GM12878 (cell line): Measurements from ENCODE around the gene SPAG9.

Source experiments
- BCL11A ChIP-seq: IDR thresholded peaks from 2 replicates; pipeline ENCODE4 v1.6.1; 2011; ENCODE audit warnings: low read depth, low read length
- JUND ChIP-seq: IDR thresholded peaks from 2 replicates; pipeline ENCODE4 v1.6.1; 2012; ENCODE audit warnings: low read depth, mild to moderate bottlenecking, low read length, improper control_type of control experiment, moderate library complexity
- KDM1A ChIP-seq: fragments of 200-600 bp; sonication (generic); IDR thresholded peaks from 2 replicates; pipeline ENCODE4 v1.6.1; 2016; ENCODE audit warnings: borderline replicate concordance
- MTA3 ChIP-seq: IDR thresholded peaks from 2 replicates; pipeline ENCODE4 v1.6.1; 2012; ENCODE audit warnings: low read length, inconsistent platforms, borderline replicate concordance
- SIN3A ChIP-seq: IDR thresholded peaks from 2 replicates; pipeline ENCODE4 v1.6.1; 2012; ENCODE audit warnings: low read depth, low read length, improper control_type of control experiment
- SMC3 ChIP-seq: IDR thresholded peaks from 2 replicates; pipeline ENCODE4 v1.6.1; 2011; ENCODE audit warnings: low read length, improper control_type of control experiment, borderline replicate concordance
- YY1 ChIP-seq: IDR thresholded peaks from 2 replicates; pipeline ENCODE4 v1.6.1; 2011; ENCODE audit warnings: low read depth, mild to moderate bottlenecking, low read length
- ZNF24 ChIP-seq: fragments of 450-650 bp; IDR thresholded peaks from 2 replicates; pipeline ENCODE4 v1.6.1; 2017; ENCODE audit warnings: antibody characterized with exemption, mild to moderate bottlenecking
- TF ChIP-seq, protein P1 (sequence below), 3 experiments: IDR thresholded peaks in 2 of 3; conservative IDR thresholded peaks in 1 of 3; 2 replicates each; pipeline ENCODE4 v1.5.1; 2011; ENCODE audit warnings: low read depth in 3 of 3, low read length in 3 of 3, mild to moderate bottlenecking in 3 of 3, control low read depth in 2 of 3, moderate library complexity in 2 of 3, inconsistent platforms in 1 of 3, mixed read lengths in 1 of 3; ENCODE audit not compliant: control insufficient read depth in 2 of 3, insufficient read depth in 1 of 3; ENCODE audit errors: extremely low read depth in 1 of 3
- TF ChIP-seq, protein P2 (sequence below): fragments of 450-650 bp; IDR thresholded peaks from 2 replicates; pipeline ENCODE4 v1.6.1; 2016; ENCODE audit warnings: mild to moderate bottlenecking
- TF ChIP-seq, protein P3 (sequence below): IDR thresholded peaks from 2 replicates; pipeline ENCODE4 v1.6.1; 2012; ENCODE audit warnings: mild to moderate bottlenecking, low read depth, low read length
- TF ChIP-seq, protein P4 (sequence below): IDR thresholded peaks from 2 replicates; pipeline ENCODE4 v1.6.1; 2011; ENCODE audit warnings: low read depth, low read length, improper control_type of control experiment, borderline replicate concordance

DNA sequence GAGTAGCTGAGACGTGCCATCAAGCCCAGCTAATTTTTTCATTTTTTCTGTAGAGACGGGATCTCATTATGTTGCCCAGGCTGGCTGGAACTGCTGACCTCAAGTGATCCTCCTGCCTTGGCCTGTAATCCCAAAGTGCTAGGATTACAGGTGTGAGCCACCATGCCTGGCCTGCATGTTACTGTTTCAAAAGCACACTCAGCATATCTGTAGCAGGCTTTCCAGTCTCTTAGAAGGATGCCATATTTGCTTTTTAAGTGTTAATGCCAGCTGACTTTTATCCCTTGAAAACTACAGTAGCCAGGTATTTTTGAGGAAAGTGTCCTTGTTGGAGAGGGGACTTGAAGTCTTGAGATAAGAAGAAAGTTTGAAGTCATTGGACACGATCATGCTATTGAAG, 15.3 kb upstream of the SPAG9 start:
- TF ChIP-seq, protein P1, sequence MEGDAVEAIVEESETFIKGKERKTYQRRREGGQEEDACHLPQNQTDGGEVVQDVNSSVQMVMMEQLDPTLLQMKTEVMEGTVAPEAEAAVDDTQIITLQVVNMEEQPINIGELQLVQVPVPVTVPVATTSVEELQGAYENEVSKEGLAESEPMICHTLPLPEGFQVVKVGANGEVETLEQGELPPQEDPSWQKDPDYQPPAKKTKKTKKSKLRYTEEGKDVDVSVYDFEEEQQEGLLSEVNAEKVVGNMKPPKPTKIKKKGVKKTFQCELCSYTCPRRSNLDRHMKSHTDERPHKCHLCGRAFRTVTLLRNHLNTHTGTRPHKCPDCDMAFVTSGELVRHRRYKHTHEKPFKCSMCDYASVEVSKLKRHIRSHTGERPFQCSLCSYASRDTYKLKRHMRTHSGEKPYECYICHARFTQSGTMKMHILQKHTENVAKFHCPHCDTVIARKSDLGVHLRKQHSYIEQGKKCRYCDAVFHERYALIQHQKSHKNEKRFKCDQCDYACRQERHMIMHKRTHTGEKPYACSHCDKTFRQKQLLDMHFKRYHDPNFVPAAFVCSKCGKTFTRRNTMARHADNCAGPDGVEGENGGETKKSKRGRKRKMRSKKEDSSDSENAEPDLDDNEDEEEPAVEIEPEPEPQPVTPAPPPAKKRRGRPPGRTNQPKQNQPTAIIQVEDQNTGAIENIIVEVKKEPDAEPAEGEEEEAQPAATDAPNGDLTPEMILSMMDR (IDR thresholded peaks at IDR 0.05 in 2 of 3, conservative IDR thresholded peaks at IDR 0.05 in 1 of 3; ENCODE audit: control insufficient read depth in 2 of 3, extremely low read depth in 1 of 3, insufficient read depth in 1 of 3, low read depth in 3 of 3, low read length in 3 of 3), result no peak
- TF ChIP-seq, protein P2, sequence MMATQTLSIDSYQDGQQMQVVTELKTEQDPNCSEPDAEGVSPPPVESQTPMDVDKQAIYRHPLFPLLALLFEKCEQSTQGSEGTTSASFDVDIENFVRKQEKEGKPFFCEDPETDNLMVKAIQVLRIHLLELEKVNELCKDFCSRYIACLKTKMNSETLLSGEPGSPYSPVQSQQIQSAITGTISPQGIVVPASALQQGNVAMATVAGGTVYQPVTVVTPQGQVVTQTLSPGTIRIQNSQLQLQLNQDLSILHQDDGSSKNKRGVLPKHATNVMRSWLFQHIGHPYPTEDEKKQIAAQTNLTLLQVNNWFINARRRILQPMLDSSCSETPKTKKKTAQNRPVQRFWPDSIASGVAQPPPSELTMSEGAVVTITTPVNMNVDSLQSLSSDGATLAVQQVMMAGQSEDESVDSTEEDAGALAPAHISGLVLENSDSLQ, result no peak
- TF ChIP-seq MTA3 (no peak), ZNF24 (no peak), SMC3 (no peak), KDM1A (no peak), SIN3A (no peak), YY1 (no peak), JUND (no peak), BCL11A (no peak)
- TF ChIP-seq, protein P3, sequence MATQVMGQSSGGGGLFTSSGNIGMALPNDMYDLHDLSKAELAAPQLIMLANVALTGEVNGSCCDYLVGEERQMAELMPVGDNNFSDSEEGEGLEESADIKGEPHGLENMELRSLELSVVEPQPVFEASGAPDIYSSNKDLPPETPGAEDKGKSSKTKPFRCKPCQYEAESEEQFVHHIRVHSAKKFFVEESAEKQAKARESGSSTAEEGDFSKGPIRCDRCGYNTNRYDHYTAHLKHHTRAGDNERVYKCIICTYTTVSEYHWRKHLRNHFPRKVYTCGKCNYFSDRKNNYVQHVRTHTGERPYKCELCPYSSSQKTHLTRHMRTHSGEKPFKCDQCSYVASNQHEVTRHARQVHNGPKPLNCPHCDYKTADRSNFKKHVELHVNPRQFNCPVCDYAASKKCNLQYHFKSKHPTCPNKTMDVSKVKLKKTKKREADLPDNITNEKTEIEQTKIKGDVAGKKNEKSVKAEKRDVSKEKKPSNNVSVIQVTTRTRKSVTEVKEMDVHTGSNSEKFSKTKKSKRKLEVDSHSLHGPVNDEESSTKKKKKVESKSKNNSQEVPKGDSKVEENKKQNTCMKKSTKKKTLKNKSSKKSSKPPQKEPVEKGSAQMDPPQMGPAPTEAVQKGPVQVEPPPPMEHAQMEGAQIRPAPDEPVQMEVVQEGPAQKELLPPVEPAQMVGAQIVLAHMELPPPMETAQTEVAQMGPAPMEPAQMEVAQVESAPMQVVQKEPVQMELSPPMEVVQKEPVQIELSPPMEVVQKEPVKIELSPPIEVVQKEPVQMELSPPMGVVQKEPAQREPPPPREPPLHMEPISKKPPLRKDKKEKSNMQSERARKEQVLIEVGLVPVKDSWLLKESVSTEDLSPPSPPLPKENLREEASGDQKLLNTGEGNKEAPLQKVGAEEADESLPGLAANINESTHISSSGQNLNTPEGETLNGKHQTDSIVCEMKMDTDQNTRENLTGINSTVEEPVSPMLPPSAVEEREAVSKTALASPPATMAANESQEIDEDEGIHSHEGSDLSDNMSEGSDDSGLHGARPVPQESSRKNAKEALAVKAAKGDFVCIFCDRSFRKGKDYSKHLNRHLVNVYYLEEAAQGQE, result no peak
- TF ChIP-seq, protein P4, sequence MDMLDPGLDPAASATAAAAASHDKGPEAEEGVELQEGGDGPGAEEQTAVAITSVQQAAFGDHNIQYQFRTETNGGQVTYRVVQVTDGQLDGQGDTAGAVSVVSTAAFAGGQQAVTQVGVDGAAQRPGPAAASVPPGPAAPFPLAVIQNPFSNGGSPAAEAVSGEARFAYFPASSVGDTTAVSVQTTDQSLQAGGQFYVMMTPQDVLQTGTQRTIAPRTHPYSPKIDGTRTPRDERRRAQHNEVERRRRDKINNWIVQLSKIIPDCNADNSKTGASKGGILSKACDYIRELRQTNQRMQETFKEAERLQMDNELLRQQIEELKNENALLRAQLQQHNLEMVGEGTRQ, result no peak
